HUES64 (cell line): ENCODE measurements around the gene SYVN1.
A peak's percentile ranks its signal among the peaks of the same experiment; 100 is the strongest.

ENCODE experiments used
- H3K27ac ChIP-seq: 2 replicates; pipeline ENCODE4 v1.7.0; 2013; ENCODE audit warnings: low read depth, low read length, inconsistent platforms
- H3K27me3 ChIP-seq: 2 replicates; pipeline ENCODE4 v1.6.1; 2013; ENCODE audit warnings: mild to moderate bottlenecking, low read length; ENCODE audit not compliant: insufficient read depth
- H3K36me3 ChIP-seq: 2 replicates; pipeline ENCODE4 v1.6.1; 2013; ENCODE audit warnings: mild to moderate bottlenecking, low read length; ENCODE audit not compliant: insufficient read depth
- H3K4me1 ChIP-seq: 2 replicates; pipeline ENCODE4 v1.6.1; 2013; ENCODE audit warnings: mild to moderate bottlenecking, low read length, moderate library complexity; ENCODE audit not compliant: insufficient read depth
- H3K4me3 ChIP-seq: 2 replicates; pipeline ENCODE4 v1.5.1; 2013; ENCODE audit warnings: mild to moderate bottlenecking, low read length, moderate library complexity
- H3K9ac ChIP-seq: 2 replicates; pipeline ENCODE4 v1.6.1; 2013; ENCODE audit warnings: mild to moderate bottlenecking, low read depth, low read length
- H3K9me3 ChIP-seq: 2 replicates; pipeline ENCODE4 v1.6.1; 2013; ENCODE audit warnings: low read depth, low read length; ENCODE audit not compliant: insufficient read depth
- WGBS: fragments of 150-250, 120-280 bp; methylation state at CpG from one replicate; pipeline ENCODE4 v1.1.7; 2013; ENCODE audit warnings: missing lambda C conversion rate; 5-methylcytosine and 5-hydroxymethylcytosine counted together

SYVN1 gene

GRCh38 chr11:65167656-65168055, 33.3 kb upstream of the SYVN1 start:
- Histone ChIP-seq H3K9ac (no peak overlapping the region), H3K36me3 (no peaks in the 10 kb centered on the region), H3K4me1 (peaks cover 5% of the 10 kb centered on the region; the same call in 1 of the 2 replicates), H3K27me3 (no peaks in the 10 kb centered on the region), H3K9me3 (no peaks in the 10 kb centered on the region), H3K27ac (no peak overlapping the region), H3K4me3 (no peak overlapping the region)
- WGBS = 95% methylated on average over 3 of the region's 3 CpGs

- 92% methylated on average over 2 of the region's 3 CpGs for WGBS
- Histone ChIP-seq H3K27me3 (no peaks in the 10 kb centered on the region), H3K4me3 (no peak overlapping the region), H3K4me1 (peaks cover 5% of the 10 kb centered on the region; the same call in 1 of the 2 replicates), H3K27ac (no peak overlapping the region), H3K9ac (no peak overlapping the region), H3K9me3 (no peaks in the 10 kb centered on the region), H3K36me3 (no peaks in the 10 kb centered on the region)
Observed at GRCh38 chr11:65166893-65167292, 32.6 kb upstream of the SYVN1 start.

GRCh38 chr11:65165410-65166317, 31.3 kb upstream of the SYVN1 start:
- H3K4me3 ChIP-seq = no peak overlapping the region
- no peak overlapping the region for H3K27ac ChIP-seq
- no peaks in the 10 kb centered on the region for H3K36me3 ChIP-seq
- 88% methylated on average over 30 of the region's 31 CpGs for WGBS
- no peaks in the 10 kb centered on the region for H3K27me3 ChIP-seq
- 0 out of 2 replicates have a peak overlapping the region, but pooled peaks have one; percentile 26 for H3K9ac ChIP-seq
- no peaks in the 10 kb centered on the region for H3K9me3 ChIP-seq
- H3K4me1 ChIP-seq = peaks cover 5% of the 10 kb centered on the region; the same call in 1 of the 2 replicates

- Histone ChIP-seq H3K4me1 (no peaks in the 10 kb centered on the region), H3K9ac (no peak overlapping the region), H3K36me3 (no peaks in the 10 kb centered on the region), H3K27ac (no peak overlapping the region), H3K4me3 (no peak overlapping the region), H3K27me3 (no peaks in the 10 kb centered on the region), H3K9me3 (no peaks in the 10 kb centered on the region)
- WGBS = 80% methylated on average over 2 of the region's 2 CpGs
Observed at GRCh38 chr11:65163684-65164083, 29.4 kb upstream of the SYVN1 start.

- H3K36me3 ChIP-seq = no peaks in the 10 kb centered on the region
- 79% methylated on average over 2 of the region's 3 CpGs for WGBS
- no peak overlapping the region for H3K27ac ChIP-seq
Observed at GRCh38 chr11:65160643-65161042, 26.3 kb upstream of the SYVN1 start.

GRCh38 chr11:65159012-65159411, 24.7 kb upstream of the SYVN1 start:
- Histone ChIP-seq H3K27me3 (no peaks in the 10 kb centered on the region), H3K4me3 (no peak overlapping the region), H3K4me1 (no peaks in the 10 kb centered on the region), H3K27ac (no peak overlapping the region), H3K9ac (no peak overlapping the region), H3K36me3 (no peaks in the 10 kb centered on the region), H3K9me3 (no peaks in the 10 kb centered on the region)
- 93% methylated on average over 3 of the region's 5 CpGs for WGBS

More at GRCh38 chr11:65160643-65161042, 26.3 kb upstream of the SYVN1 start:
- no peaks in the 10 kb centered on the region for H3K9me3 ChIP-seq
- H3K4me1 ChIP-seq = no peaks in the 10 kb centered on the region
- no peak overlapping the region for H3K4me3 ChIP-seq
- H3K9ac ChIP-seq = no peak overlapping the region
- H3K27me3 ChIP-seq = no peaks in the 10 kb centered on the region

- H3K4me3 ChIP-seq = no peak overlapping the region
- H3K36me3 ChIP-seq = no peaks in the 10 kb centered on the region
- no peaks in the 10 kb centered on the region for H3K27me3 ChIP-seq
- no peak overlapping the region for H3K27ac ChIP-seq
- no peaks in the 10 kb centered on the region for H3K4me1 ChIP-seq
- H3K9ac ChIP-seq = no peak overlapping the region
- 86% methylated on average over 3 of the region's 3 CpGs for WGBS
- H3K9me3 ChIP-seq = no peaks in the 10 kb centered on the region
Observed at GRCh38 chr11:65157336-65157735, 23.0 kb upstream of the SYVN1 start.

- Histone ChIP-seq H3K9me3 (no peaks in the 10 kb centered on the region), H3K4me1 (no peaks in the 10 kb centered on the region), H3K27ac (no peak overlapping the region), H3K27me3 (no peaks in the 10 kb centered on the region), H3K9ac (no peak overlapping the region), H3K36me3 (no peaks in the 10 kb centered on the region), H3K4me3 (no peak overlapping the region)
- WGBS = 93% methylated on average over 3 of the region's 3 CpGs
Observed at GRCh38 chr11:65156926-65157325, 22.6 kb upstream of the SYVN1 start.

- no peak overlapping the region for H3K27ac ChIP-seq
- H3K4me1 ChIP-seq = no peaks in the 10 kb centered on the region
- H3K27me3 ChIP-seq = no peaks in the 10 kb centered on the region
- no peaks in the 10 kb centered on the region for H3K9me3 ChIP-seq
- 100% methylated on average over 3 of the region's 3 CpGs for WGBS
- no peaks in the 10 kb centered on the region for H3K36me3 ChIP-seq
- no peak overlapping the region for H3K9ac ChIP-seq
- no peak overlapping the region for H3K4me3 ChIP-seq
Observed at GRCh38 chr11:65156256-65156655, 21.9 kb upstream of the SYVN1 start.

- H3K4me1 ChIP-seq = no peaks in the 10 kb centered on the region
- H3K27ac ChIP-seq = no peak overlapping the region
- no peaks in the 10 kb centered on the region for H3K9me3 ChIP-seq
Observed at GRCh38 chr11:65152122-65152521, 17.8 kb upstream of the SYVN1 start.

GRCh38 chr11:65151331-65151899, 17.1 kb upstream of the SYVN1 start:
- H3K36me3 ChIP-seq = no peaks in the 10 kb centered on the region
- H3K4me1 ChIP-seq = no peaks in the 10 kb centered on the region
- WGBS = 92% methylated on average over 3 of the region's 3 CpGs
- no peaks in the 10 kb centered on the region for H3K27me3 ChIP-seq
- no peak overlapping the region for H3K9ac ChIP-seq
- no peak overlapping the region for H3K4me3 ChIP-seq
- H3K9me3 ChIP-seq = 0 out of 2 replicates have a peak, but pooled peaks cover 2% of the 10 kb centered on the region
- no peak overlapping the region for H3K27ac ChIP-seq

More at GRCh38 chr11:65152122-65152521, 17.8 kb upstream of the SYVN1 start:
- Histone ChIP-seq H3K27me3 (no peaks in the 10 kb centered on the region), H3K36me3 (no peaks in the 10 kb centered on the region), H3K9ac (no peak overlapping the region), H3K4me3 (no peak overlapping the region)
- WGBS = 90% methylated on average over 2 of the region's 2 CpGs
